ENCODE measurements around the gene GNAT2.
A peak's percentile ranks its signal among the peaks of the same experiment; 100 is the strongest.

The GNAT2 gene

DNA sequence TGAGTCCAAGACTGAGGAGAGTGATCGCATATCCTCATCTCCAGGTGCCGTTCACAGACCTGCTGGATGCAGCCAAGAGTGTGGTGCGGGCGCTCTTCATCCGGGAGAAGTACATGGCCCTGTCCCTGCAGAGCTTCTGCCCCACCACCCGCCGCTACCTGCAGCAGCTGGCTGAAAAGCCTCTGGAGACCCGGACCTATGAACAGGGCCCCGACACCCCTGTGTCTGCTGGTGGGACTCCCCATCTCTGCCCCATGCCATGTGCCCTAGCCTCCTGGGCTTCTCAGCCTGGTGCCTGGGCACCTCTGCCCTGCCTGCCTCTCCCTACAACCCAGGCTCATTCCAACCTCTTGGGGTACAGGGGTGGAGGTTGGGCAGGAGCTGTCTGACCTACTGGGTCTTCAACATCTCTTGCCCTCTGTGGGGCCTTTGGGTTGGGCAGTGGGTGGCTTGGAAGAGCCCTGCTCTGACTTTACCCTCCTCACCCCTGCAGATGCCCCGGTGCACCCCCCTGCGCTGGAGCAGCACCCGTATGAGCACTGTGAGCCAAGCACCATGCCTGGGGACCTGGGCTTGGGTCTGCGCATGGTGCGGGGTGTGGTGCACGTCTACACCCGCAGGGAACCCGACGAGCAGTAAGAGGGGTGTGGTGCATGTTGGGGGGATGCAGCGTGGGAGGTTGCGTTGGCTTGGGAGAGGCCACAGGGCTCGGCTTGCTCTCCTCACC lies 7.4 kb upstream of the GNAT2 start:
- no peaks in the 10 kb centered on the region for H3K9me2 ChIP-seq (ENCODE audit: low read depth, low read length)
- no peak overlapping the region for H3K9ac ChIP-seq (ENCODE audit: low read length)
- no peaks in the 10 kb centered on the region for H3K9me3 ChIP-seq (ENCODE audit: low read length)
- H3K79me2 ChIP-seq (ENCODE audit: insufficient read depth, low read length), result no peaks in the 10 kb centered on the region
- no peak overlapping the region for H3K27ac ChIP-seq (ENCODE audit: low read depth, low read length, poor library complexity, severe bottlenecking)
- TF ChIP-seq CTCF (IDR thresholded peaks at IDR 0.05; ENCODE audit: low read length), result no peak
- TF ChIP-seq EZH2 (IDR thresholded peaks at IDR 0.05; ENCODE audit: borderline replicate concordance, low read length), result no peak
- peaks cover 36% of the 10 kb centered on the region for H3K4me1 ChIP-seq (ENCODE audit: insufficient read depth, low read length, severe bottlenecking)
- no peak overlapping the region for H2AFZ ChIP-seq (ENCODE audit: low read length)
- H3K4me2 ChIP-seq (ENCODE audit: low read length), result no peak overlapping the region
- no peaks in the 10 kb centered on the region for H4K20me1 ChIP-seq (ENCODE audit: insufficient read depth, low read length)
- no peaks in the 10 kb centered on the region for H3F3A ChIP-seq (ENCODE audit: insufficient read depth, low read length)
- no peaks in the 10 kb centered on the region for H3K27me3 ChIP-seq (ENCODE audit: insufficient read depth, low read length)
- peaks cover 45% of the 10 kb centered on the region for H3K36me3 ChIP-seq (ENCODE audit: insufficient read depth, low read length)
- H3K4me3 ChIP-seq (ENCODE audit: low read depth, low read length, poor library complexity, severe bottlenecking), result no peak overlapping the region

DNA sequence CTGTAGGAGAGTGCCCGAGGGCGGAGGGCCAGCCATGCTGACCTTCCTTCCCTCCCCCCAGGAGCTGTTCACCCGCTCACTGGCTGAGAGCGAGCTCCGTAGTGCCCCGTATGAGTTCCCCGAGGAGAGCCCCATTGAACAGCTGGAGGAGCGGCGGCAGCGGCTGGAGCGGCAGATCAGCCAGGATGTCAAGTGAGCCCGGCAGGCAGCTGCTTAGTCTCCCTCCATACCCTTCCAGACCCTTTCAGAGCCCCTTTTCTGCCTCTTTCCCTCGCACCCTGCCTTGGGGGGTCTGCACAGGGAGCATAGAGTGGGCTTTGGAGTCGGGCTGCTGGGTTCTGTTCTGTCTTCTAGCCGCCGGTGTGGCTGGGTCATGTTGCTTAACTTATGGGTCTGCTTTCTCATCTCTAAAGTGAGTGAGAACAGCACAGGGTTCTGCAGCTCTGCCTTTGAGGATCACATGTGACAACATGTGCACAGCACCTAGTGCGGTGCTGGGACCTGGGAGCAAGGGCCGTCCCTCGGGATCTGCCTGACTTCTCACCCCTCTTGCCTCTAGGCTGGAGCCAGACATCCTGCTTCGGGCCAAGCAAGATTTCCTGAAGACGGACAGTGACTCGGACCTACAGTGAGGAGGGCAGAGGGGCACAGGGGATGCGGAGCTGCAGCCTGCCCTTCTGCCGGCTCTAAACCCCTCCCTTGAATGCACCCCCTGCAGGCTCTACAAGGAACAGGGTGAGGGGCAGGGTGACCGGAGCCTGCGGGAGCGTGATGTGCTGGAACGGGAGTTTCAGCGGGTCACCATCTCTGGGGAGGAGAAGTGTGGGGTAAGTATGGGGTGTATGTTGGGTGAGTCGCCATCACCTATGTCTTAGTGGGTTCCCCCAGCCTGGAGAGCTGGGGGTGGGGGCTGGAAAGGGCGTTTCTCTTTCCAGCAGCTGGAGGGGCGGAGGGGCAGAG lies 6.5 kb upstream of the GNAT2 start:
- H3K9ac ChIP-seq (ENCODE audit: low read length), result no peak overlapping the region
- TF ChIP-seq CTCF (IDR thresholded peaks at IDR 0.05; ENCODE audit: low read length) (no peak), EZH2 (IDR thresholded peaks at IDR 0.05; ENCODE audit: borderline replicate concordance, low read length) (no peak)
- H3K4me1 ChIP-seq (ENCODE audit: insufficient read depth, low read length, severe bottlenecking), result peaks cover 46% of the 10 kb centered on the region
- no peaks in the 10 kb centered on the region for H3F3A ChIP-seq (ENCODE audit: insufficient read depth, low read length)
- no peak overlapping the region for H3K27ac ChIP-seq (ENCODE audit: low read depth, low read length, poor library complexity, severe bottlenecking)
- no peak overlapping the region for H2AFZ ChIP-seq (ENCODE audit: low read length)
- no peaks in the 10 kb centered on the region for H3K9me2 ChIP-seq (ENCODE audit: low read depth, low read length)
- no peaks in the 10 kb centered on the region for H3K9me3 ChIP-seq (ENCODE audit: low read length)
- no peak overlapping the region for H3K4me3 ChIP-seq (ENCODE audit: low read depth, low read length, poor library complexity, severe bottlenecking)
- no peaks in the 10 kb centered on the region for H3K79me2 ChIP-seq (ENCODE audit: insufficient read depth, low read length)
- no peaks in the 10 kb centered on the region for H3K27me3 ChIP-seq (ENCODE audit: insufficient read depth, low read length)
- no peaks in the 10 kb centered on the region for H4K20me1 ChIP-seq (ENCODE audit: insufficient read depth, low read length)
- H3K4me2 ChIP-seq (ENCODE audit: low read length), result no peak overlapping the region
- peaks cover 36% of the 10 kb centered on the region for H3K36me3 ChIP-seq (ENCODE audit: insufficient read depth, low read length)

- no peaks in the 10 kb centered on the region for H3F3A ChIP-seq (ENCODE audit: insufficient read depth, low read length)
- no peaks in the 10 kb centered on the region for H3K9me2 ChIP-seq (ENCODE audit: low read depth, low read length)
- no peaks in the 10 kb centered on the region for H3K27me3 ChIP-seq (ENCODE audit: insufficient read depth, low read length)
- H3K27ac ChIP-seq (ENCODE audit: low read depth, low read length, poor library complexity, severe bottlenecking), result peak overlapping the region; percentile 79
- peaks cover 32% of the 10 kb centered on the region for H3K36me3 ChIP-seq (ENCODE audit: insufficient read depth, low read length)
- no peak overlapping the region; the same call in 1 of the 2 replicates for H3K9ac ChIP-seq (ENCODE audit: low read length)
- H3K4me2 ChIP-seq (ENCODE audit: low read length), result no peak overlapping the region; the same call in 1 of the 2 replicates
- no peaks in the 10 kb centered on the region for H4K20me1 ChIP-seq (ENCODE audit: insufficient read depth, low read length)
- H3K4me1 ChIP-seq (ENCODE audit: insufficient read depth, low read length, severe bottlenecking), result peaks cover 46% of the 10 kb centered on the region
- no peaks in the 10 kb centered on the region for H3K79me2 ChIP-seq (ENCODE audit: insufficient read depth, low read length)
- TF ChIP-seq CTCF (IDR thresholded peaks at IDR 0.05; ENCODE audit: low read length) (no peak), EZH2 (IDR thresholded peaks at IDR 0.05; ENCODE audit: borderline replicate concordance, low read length) (no peak)
- H3K9me3 ChIP-seq (ENCODE audit: low read length), result no peaks in the 10 kb centered on the region
- no peak overlapping the region for H3K4me3 ChIP-seq (ENCODE audit: low read depth, low read length, poor library complexity, severe bottlenecking)
- H2AFZ ChIP-seq (ENCODE audit: low read length), result no peak overlapping the region
These were observed 5.8 kb upstream of the GNAT2 start for GRCh38 chr1:109625176-109625575.
